ENCODE measurements around the gene METTL22.
A peak's percentile ranks its signal among the peaks of the same experiment; 100 is the strongest.

The METTL22 gene

DNA sequence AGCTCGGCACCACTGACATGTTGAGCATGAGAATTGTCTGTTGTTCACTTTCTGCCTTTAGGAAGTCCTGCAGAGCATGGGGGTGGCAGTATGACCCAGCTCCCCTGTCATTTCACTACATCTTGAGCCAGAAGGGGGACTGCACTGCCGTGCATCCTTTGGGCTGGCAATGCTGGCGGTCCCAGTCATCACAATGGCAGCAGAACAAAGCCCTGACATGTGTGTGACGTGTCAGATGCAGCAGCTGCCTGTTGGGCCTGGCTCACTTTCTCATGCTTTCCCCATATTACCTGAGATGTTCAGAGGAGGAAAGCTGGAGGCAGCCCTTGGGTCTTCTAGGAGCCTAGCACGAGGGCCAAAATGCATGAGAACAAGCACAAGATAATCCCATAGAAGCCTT lies 46.6 kb downstream of the METTL22 start:
- no peak for DNase-seq (ENCODE audit: low spot score)

DNA sequence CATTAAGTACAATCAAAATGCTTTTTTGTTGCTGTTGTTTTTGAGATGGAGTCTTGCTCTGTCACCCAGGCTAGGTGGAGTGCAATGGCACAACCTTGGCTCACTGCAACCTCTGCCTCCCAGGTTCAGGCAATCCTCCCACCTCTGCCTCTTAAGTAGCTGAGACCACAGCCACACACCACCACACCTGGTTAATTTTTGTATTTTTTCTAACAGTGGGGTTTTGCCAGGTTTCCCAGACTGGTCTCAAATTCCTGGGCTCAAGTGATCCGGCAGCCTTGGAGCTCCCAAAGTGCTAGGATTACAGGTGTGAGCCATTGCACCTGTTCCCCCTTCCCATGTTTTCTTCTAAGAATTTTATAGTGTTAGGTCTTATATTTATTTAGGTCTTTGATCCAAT lies 48.0 kb downstream of the METTL22 start:
- DNase-seq (ENCODE audit: low spot score): no peak

DNA sequence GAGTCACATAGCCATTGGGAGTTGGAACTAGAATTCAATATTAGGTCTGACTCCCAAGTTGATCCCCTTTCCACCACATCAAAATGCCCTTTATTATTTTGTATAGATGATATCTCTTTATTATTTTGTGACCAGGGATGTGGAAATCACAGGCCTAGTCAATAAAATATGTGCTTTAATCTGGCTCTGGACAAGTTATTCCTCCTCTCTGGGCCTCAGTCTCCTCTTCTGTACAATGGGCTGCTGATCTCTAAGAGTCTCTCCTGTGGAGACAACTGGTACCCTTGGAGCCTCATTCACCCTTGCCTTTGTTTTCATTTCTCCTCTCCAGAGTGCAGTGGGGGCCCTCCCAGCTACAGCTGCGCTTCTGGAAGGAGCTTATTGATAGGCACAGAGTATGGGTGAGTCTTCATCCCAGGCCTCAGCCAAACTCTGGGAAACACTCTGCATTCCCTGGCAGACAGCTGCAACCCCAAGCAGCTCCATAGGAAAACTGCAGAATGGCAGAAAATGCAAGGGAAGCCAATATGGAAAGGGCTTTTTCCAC lies 48.6 kb downstream of the METTL22 start:
- no peak for DNase-seq (ENCODE audit: low spot score)

DNA sequence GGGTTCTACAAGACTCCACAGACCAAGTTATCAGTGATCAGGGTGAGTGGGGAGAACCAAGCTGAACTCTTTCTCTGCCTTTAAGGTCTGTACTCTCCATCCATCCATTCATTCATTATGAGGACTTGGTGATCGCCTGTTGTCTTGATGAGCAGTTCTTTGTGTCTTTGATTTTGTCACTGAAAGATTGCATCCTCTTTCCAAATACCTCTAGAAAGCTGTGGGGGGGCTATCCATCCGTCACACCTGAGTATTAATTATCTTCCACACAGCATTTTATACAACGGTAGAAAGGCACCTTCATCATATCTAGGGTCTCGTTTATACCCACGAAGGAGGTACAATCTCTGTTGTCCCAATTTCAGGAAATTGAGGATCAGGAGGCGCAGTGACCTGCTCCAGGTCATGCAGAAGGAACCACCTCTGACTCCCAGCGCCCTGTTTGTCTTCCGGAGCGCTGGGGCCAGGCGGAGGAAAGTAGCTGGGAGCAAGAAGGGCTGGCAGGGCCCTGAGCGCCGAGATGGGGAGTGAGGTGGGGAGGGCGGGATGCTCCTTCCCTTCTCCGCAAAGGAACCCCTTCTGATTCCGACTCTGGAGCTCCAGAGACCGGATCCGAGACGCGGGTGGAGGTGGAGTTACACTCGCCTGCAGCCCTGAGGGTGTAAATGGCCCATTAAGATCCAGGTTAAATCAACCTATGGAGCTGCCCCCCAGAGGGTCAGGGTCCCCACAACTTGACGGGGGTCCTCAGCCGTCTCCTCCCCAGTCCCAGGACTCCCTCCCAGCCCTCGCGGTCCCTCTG lies 52.3 kb downstream of the METTL22 start:
- no peak for DNase-seq (ENCODE audit: low spot score)

DNA sequence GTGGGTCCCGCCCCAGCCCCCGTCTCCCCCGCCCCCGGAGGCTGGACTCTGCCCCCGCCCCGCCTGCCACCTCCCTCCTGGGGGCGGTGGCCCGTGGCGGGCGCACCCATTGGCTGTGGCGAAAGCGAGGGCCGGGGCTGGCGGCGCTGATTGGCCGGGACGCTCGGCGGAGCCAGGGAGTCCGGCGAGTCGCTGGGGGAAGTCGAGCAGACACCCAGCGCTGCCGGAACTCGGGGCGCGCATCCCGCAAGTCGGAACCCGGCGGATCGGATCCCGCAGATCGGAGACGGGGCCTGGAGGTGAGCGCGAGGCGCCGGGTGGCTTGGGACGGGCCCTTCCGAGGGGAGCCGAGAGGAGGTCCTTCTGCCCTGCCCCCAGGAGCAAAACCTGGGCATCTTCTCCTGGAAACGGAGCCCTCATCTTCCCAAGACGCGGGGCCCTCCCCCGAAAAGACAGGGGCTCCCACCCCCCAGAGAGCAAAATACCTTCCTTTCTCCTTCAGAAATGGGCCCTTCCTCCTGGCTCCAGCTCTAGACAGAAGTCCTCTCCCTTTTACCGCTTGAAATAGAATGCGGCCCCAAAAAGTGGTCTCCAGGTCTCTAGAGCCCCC lies 53.0 kb downstream of the METTL22 start, which contains the start of gene ABAT:
ABAT (plus strand) TSS at position 205 of the 610 bp plus-strand sequence. CDS start 61,123 bp downstream, outside the sequence.
- DNase-seq (ENCODE audit: low spot score): peak; percentile 78

DNA sequence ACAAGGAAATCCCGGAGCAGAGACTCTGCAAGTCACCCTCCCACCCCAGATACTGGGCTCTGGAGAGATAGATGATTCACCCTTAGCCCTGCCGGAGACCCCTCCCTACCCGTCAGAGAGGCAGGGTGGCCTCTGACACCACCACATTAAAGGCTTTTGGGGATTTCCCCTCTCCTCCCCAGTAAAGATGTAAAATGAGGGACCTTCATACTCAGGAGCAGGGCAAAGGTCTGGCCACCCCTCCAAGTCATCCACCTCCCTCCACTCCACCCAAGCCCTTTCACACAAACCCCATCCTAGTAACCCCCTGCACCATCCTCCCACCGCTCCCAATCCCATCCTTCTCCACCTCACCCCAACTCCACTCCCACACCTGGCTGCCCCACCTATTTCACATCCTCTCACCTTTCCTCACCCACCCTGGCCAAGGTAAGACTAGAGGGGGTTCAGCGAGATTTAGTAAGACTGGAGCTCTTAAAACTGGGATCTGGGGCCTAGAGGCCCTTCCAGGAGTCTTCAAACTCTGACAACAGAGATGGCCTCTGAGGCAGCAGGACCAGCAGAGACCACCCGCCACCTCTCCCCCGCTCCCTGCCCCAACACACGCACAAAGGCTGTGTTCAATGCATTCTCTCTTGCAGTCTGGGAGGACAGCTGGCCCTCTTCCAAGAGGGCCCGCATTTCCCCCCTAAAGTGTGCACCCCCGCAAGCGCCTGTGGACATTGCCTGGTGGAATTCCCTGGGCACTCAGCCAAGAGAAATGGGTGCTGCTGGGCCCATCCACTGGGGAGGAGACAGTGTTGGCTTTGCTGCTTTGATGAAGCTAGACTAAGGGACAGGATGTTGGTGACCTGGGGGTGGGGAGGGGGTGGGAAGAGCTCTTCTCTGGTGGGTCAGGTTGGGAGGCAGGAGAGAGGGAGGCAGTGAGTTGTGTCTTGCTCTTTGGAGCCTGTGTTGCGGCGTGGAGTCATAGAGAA lies 54.0 kb downstream of the METTL22 start:
- DNase-seq (ENCODE audit: low spot score): no peak

DNA sequence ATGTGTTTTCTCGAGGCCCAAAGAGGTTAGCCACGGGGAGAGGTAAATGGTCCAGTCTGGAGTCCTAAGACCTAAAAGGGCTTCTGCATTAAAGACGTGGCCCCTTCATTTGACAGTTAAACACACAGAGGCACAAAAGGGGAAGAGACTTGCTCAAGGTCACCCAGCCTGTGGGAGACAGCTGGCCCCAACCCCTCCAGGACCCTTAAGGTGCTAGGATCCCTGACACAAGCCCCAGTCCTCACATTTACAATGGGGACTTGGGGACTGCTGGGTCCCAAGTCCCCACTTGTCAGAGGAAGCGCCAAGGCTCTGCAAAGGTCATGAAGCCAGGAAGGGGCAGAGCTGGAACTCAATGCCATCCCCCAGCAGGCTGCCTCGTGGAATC lies 54.7 kb downstream of the METTL22 start:
- no peak for DNase-seq (ENCODE audit: low spot score)

DNA sequence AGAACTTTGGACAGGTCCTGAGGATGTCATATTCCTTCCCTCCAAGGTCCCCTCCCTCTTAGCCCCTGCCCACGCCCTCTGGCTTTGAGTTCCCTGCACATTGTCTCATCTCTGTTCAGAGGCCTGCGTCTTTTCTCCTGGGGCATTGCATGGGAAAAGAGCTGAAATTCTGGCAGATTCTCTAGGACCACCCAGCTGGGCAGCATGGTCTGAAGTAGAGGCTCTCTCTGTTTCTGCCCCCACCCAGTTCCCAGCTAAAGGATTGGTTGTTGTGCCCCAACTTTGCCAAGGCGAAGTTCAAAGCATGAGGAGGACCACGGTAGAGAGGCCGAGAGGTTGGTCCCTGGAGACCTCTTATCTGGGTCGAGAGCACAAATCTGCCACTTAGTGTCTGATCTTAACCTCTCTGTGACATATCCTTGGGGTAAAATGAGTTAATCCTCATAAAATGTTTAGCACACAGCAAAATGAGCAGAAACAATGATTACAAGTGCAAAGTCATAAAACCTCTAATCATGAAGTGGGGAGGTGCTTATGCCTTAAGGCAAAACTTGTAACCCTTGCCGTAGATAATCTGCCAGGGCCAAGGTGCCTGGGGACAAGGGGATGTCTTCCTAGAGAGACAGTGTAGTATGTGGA lies 55.4 kb downstream of the METTL22 start:
- no peak for DNase-seq (ENCODE audit: low spot score)

DNA sequence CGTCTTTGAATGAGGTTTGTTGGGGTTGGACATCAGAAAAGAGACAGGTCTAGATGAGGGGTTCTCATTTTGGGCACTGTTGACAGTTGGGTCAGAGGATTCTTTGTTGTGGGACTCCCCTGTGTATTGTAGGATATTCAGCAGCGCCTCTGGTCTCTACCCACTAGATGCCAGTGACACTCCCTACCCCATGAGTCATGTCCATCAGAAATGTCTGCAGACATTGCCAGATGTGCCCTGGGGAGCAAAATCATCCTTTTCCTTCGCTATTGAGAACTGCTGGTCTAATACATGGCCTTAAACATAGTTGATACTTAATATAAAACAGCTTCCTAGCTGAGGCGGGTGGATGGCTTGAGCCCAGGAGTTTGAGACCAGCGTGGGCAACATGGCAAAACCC lies 56.0 kb downstream of the METTL22 start:
- no peak for DNase-seq (ENCODE audit: low spot score)

DNA sequence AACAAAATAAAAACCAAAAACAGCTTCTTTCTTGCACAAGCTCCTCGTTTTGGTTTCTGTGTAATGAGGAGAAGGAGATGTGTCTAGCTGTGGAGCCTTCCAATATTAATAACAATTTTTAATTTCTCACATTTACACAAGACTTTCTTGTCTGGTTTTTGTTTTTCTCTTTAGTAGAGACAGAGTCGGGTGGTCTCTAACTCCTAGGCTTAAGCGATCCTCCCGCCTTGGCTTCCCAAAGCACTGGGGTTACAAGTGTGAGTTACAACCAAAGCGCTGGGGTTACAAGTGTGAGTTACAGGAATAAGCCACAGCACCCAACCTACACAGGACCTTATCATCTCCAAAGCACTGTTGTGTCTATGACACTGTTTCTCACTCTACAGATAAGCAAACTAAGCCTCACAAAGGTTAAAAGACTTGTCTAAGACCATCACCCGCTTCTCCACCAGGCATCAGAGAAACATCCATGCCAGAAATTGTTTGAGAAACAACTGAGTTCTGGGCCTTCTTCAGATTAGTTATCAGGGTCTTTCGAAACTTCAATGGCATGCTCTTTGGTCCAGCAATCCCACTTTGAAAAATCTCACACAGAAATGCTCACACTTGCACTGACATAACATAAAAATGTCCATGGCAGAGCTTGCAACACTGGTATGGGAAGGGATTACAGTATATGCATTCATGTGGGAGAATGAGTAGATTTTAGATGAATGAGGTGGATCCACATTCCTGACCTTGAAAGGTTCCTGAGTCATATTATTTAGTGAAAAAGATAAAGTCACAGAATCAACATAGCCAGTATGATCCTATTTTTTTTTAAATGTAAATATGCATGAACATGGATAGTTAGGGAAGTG lies 56.8 kb downstream of the METTL22 start:
- DNase-seq (ENCODE audit: low spot score): no peak

DNA sequence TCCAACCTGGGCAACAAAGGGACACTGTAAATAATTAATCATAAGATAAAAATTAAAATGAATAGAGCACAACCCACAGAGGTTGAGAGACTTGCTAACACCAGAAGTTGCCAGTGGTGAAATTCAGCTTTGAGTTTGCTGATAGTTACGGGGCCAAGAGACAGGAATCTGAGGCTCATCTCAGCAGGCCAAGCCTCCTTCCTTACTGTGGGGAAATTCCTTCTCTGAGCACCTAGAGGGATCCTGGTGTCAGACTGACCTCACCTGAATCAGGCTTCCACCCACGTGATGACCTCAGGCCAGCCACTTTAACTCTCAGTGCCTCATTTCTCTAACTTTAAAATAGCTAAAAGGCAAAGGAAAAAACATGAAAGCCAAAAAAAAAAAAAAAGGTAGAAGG lies 57.7 kb downstream of the METTL22 start:
- no peak for DNase-seq (ENCODE audit: low spot score)

DNA sequence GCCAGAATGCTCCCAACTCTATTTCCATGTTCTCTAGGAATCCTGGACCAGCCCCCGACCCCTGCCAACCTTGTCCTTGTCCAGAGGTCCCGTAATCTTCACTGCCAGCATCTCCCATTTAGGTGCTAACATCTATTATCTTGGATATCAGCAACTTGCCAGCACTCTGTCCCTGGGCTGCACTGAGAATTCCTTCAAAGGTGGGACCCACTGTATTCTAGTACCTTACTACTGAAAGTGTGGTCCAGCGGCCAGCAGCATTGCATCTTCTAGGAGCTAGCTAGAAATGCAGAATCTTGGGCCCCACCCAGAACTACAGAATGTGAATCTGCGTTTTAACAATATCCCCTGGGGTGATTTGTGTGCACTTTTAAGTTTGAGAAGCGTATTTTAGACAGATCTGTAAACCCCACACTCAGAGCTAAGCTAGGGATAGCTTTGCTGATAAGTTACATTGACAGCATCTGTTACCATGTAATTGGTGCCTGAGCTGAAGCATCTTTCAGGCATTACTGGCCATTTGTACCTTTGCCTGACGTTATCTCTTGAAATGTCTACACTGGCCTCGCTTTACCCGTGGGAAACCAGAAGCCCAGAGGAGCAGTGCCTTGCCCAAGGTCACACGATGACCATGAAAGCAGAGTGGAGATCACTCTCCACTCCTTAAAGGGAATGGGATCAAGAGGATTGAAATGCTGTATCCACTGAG lies 61.2 kb downstream of the METTL22 start:
- no peak for DNase-seq (ENCODE audit: low spot score)

DNA sequence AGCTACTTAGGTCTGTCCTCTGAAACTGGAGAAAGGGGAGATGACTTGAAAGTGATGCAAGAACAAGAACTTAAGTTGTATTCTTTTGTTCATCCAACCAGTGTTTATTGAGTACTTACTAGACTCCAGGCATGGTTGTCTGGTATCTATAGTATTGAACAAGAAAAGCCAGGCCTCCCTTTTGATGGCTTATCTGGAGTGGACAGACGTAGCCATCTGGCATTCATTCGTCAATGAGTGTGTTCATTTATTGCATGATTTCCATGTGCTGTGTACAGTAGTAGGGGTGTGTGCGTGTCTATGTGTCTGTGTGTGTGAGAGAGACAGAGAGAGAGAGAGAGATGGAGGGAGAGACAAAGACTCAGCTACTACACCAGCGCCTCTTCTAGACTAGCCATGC lies 62.1 kb downstream of the METTL22 start:
- no peak for DNase-seq (ENCODE audit: low spot score)

DNA sequence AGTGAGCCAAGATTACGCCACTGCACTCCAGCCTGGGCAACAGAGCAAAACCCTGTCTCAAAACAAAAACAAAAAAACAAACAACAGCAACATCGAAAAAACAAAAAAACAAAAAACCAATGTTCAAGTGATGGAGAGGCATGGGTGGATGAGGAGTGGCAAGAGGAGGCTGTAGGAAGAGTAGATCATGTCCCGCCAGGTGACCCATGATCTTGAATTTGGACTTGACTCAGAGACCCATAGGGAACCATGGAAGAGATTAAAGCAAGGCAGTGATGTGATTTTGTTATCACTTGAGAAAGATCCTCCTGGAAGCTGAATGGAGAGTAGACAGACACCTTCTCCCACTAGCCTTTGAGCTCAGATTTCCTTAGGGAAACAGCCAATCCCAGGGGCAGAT lies 64.1 kb downstream of the METTL22 start:
- DNase-seq (ENCODE audit: low spot score): no peak

DNA sequence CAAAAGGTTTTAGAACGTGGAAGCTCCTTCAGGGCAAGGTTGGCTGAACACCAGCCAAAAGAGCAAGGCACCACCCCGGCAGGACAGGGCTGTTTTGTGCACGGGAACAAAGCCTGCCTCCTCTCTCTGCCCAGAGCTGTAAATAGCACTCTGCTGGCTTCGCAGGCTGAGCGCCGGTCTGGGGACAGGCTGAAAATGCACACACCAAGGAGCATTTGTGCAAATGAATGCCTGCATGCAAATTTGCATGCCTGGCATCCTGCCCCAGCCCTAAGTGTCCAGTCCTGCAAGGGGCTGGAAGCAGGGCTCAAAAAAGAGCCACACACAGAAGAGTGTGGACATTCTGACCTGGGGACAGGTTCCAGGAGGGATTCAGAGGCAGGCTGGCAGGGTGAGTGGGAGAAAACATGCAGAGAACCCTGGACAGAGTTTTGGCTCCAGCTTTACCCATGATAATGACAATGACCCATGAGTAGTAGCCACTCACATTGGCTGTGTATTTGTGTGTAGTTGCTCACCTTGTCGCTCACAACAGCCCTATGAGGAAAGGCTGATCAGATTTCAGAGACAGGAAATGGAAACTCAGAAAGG lies 64.6 kb downstream of the METTL22 start:
- DNase-seq (ENCODE audit: low spot score): no peak

DNA sequence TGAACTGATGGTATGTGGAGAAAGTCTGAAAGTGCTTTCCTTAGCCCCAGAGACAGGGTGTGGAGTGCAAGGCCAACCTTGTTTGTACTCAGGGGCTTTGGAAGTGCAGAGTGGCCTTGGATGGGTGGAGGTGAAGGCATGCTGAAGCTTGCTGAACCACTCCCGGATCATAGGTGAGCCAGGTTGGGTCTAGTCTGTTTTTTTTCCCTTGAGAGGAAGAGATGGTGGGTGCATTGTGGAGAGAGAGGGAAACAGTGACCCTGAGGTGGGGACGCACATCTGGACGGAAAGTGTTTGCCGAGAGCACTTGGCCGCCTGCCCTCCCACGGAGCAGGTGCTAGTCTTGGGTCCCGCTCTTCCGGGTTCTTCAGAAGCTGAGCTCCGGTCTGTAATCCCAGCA lies 65.4 kb downstream of the METTL22 start:
- DNase-seq (ENCODE audit: low spot score): no peak

DNA sequence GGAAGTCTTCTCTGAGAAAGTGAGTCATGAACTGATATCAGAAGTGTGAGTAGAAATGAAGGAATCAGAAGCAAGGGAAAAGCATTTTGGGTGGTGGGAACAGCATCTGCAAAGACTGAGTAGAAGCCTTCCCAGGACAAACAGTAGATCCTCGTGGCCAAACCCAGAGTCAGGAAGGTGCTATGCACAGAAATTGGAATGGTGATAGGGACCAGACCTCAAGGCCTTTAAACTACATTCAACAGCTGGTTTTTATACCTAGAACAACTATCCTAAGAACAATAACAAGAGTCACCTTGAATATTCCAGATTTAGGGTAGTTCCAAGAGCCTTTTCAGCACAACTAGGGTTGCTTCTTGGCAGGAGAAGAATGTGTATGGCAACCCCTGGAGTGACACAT lies 68.2 kb downstream of the METTL22 start:
- no peak for DNase-seq (ENCODE audit: low spot score)

DNA sequence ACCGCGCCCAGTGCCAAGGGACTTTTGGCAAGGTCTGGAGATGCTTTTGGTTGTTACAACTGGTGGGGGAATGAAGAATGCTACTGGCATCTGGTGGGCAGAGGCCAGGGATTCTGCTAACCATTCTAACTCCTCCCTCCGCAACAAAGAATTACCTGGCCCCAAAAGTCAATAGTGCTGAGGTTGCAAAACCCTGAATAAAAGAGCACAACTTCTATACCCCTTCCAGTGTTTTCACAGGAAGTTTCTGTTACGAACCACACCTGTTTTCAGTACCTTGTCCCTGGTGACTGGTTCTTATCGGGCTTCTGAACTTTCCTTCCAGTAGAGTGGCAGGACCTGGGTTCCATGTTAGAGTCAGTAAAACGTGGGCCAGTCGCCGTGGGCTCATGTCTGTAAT lies 70.2 kb downstream of the METTL22 start:
- no peak for DNase-seq (ENCODE audit: low spot score)

DNA sequence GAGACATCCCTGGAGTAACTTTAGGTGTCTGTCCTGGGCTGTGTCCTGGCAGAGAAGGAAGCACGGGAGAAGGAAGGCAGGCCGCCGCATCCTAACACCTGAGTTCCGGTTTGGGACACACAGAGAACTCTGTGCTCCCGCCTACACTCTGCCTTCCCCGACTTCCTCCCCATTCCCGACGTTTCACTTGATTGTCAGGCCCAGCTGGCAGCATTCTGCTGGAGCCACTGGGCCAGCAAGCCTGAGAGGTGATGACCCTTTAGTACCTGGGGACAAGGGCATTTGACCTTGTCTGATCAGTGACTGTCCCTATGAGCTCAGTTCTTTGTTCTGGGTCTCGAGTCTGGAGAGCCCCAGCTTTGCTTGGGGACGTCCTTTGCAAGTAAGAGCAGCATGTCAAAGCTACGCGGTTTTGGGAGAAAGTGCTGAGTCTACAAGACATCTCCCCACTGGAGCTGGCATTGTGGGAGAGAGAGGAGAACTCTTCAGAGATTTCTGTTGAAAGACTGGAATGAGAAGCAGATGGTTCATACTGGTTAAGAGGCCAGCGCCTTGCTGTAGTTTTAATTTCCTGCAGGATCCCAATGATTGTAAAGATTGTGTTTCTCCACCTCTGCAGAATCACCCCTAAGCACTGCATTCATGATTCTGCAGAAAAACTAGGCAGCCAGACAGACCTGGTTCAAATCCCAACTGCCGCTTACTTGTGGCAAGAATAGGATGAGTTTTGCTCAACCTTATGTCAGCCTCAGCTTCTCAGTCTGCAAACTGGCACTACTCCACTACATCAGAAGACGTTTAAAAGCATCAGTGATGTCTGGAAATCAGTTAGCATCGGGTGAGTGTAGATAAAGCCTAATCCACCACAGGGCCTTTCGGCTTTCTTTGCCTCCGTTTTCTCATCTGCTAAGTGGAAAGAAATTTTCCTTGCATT lies 73.6 kb downstream of the METTL22 start:
- DNase-seq (ENCODE audit: low spot score): no peak

All from hematopoietic multipotent progenitor cell treated with erythropoietin and hydrocortisone succinate and interleukin-3 and kit ligand, for 15 days (in vitro differentiated cells).